Vagina (tissue), 2 donors: ENCODE measurements around the gene TTC8. TPM values are rescaled to one million over a fixed set of nuclear protein-coding genes. Genes with fewer than 3 reads are reported as not detected.
"Not testable (repeated sequence)": the region's sequence is repeated elsewhere in the genome, so short reads cannot be mapped to it uniquely, and the experiment has no call there.

Source experiments
- DNase-seq, 2 donors: peaks; one replicate each; pipeline ENCODE4 v3.0.0-alpha.2; 2017; ENCODE audit errors: extremely low spot score in 2 of 2
- H3K27ac ChIP-seq: fragments of 200-600 bp; sonication (generic); one replicate; pipeline ENCODE4 v1.5.1; 2019
- H3K27me3 ChIP-seq: fragments of 200-600 bp; sonication (generic); one replicate; pipeline ENCODE4 v1.5.1; 2019
- H3K36me3 ChIP-seq, 2 donors: fragments of 200-600 bp; sonication (generic); one replicate each; pipeline ENCODE4 v1.5.1; 2017 to 2019
- H3K4me1 ChIP-seq: fragments of 200-600 bp; sonication (generic); one replicate; pipeline ENCODE4 v1.5.1; 2019
- H3K4me3 ChIP-seq, 2 donors: fragments of 200-600 bp; sonication (generic); 1 replicate in 1 of 2; 2 replicates in 1 of 2; pipeline ENCODE4 v1.5.1; 2016 to 2019
- H3K9me3 ChIP-seq: fragments of 200-600 bp; sonication (generic); one replicate; pipeline ENCODE4 v1.5.1; 2019
- POLR2A ChIP-seq, 2 donors: fragments of 450-650 bp; IDR thresholded peaks; one replicate each; pipeline ENCODE4 v1.6.1; 2017; ENCODE audit warnings: antibody characterized with exemption in 2 of 2, mild to moderate bottlenecking in 2 of 2, moderate library complexity in 2 of 2
- POLR2AphosphoS5 ChIP-seq, 2 donors: sonication (generic); formaldehyde crosslinking; IDR thresholded peaks; one replicate each; pipeline ENCODE4 v1.9.0; 2017; ENCODE audit warnings: antibody characterized with exemption in 2 of 2, mild to moderate bottlenecking in 2 of 2, low read depth in 1 of 2; ENCODE audit not compliant: insufficient read depth in 1 of 2
- intact Hi-C: fragments of 100-400 bp; cut with DNase I; formaldehyde crosslinking; loops from one replicate; pipeline ENCODE4 v1.15.1; 2023
- total RNA-seq: library from RNA; depleted of rRNA; stranded (reverse); fragments of >200 nt; gene quantifications from one replicate; pipeline ENCODE4 v1.2.3, GENCODE V29; 2016
- TF ChIP-seq, protein P1 (sequence below), 3 experiments: fragments of 450-650 bp in 2 of 3; fragments of 200-600 bp in 1 of 3; sonication (generic) in 1 of 3; IDR thresholded peaks; one replicate each; pipeline ENCODE4 v1.5.1; 2017 to 2019; ENCODE audit warnings: antibody characterized with exemption in 3 of 3, mild to moderate bottlenecking in 2 of 3, moderate library complexity in 2 of 3

Gene TTC8
- 10.1 TPM for total RNA-seq

DNA sequence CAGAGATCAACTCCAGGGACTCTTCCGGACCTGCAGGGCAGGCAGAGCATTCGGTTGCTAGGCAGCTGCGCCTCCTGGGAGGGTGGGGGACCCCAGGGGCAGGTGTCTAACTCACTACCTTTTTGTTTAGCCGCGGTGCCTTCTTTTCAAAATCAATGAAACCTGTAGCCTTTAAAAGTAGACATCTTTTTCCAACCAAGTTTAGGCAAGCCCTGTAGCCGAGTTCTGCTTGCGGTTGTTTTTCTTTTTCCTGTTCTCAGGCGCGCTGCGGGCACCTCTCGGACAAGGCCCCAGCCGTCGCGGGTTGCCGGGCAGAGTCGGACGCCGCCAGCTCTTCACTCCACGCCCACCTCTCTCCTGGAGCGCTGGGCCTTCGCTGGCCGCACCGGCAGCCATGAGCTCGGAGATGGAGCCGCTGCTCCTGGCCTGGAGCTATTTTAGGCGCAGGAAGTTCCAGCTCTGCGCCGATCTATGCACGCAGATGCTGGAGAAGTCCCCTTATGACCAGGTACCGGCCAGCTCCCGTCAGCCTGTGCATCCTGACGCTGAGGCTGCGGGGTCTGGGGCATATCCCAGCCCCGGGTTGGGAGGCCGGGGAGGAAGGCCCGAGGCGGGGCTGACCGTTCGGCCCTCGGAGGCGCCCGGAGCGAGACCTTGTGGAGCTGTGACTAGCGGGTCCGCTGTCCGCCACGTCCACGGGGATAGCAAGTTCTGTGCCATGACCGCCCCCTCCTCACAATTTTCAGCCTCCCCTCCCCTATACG, at the start of gene TTC8:
Gene TTC8, plus strand, starts transcription at position 338 of the 764 bp plus-strand sequence. Its CDS starts 57 bp downstream, at position 395.
- intact Hi-C loops = no loop called here
- Histone ChIP-seq H3K27ac (peak within 1 kb of the TSS; percentile 76), H3K27me3 (no peaks in the 10 kb centered on the region), H3K4me3 (peak within 1 kb of the TSS; percentile 73 to 77), H3K4me1 (peaks cover 10% of the 10 kb centered on the region), H3K36me3 (no peaks in the 10 kb centered on the region), H3K9me3 (no peaks in the 10 kb centered on the region)
- DNase-seq = peak in 1 of 2 donors; percentile 89
- peak in 1 of 2 donors; percentile 16 for TF ChIP-seq POLR2A (IDR thresholded peaks at IDR 0.05)
- peak; percentile 82 for TF ChIP-seq POLR2AphosphoS5 (IDR thresholded peaks at IDR 0.05; ENCODE audit: insufficient read depth in 1 of 2, low read depth in 1 of 2)
- TF ChIP-seq, protein P1, sequence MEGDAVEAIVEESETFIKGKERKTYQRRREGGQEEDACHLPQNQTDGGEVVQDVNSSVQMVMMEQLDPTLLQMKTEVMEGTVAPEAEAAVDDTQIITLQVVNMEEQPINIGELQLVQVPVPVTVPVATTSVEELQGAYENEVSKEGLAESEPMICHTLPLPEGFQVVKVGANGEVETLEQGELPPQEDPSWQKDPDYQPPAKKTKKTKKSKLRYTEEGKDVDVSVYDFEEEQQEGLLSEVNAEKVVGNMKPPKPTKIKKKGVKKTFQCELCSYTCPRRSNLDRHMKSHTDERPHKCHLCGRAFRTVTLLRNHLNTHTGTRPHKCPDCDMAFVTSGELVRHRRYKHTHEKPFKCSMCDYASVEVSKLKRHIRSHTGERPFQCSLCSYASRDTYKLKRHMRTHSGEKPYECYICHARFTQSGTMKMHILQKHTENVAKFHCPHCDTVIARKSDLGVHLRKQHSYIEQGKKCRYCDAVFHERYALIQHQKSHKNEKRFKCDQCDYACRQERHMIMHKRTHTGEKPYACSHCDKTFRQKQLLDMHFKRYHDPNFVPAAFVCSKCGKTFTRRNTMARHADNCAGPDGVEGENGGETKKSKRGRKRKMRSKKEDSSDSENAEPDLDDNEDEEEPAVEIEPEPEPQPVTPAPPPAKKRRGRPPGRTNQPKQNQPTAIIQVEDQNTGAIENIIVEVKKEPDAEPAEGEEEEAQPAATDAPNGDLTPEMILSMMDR (IDR thresholded peaks at IDR 0.05) = no peak

DNA sequence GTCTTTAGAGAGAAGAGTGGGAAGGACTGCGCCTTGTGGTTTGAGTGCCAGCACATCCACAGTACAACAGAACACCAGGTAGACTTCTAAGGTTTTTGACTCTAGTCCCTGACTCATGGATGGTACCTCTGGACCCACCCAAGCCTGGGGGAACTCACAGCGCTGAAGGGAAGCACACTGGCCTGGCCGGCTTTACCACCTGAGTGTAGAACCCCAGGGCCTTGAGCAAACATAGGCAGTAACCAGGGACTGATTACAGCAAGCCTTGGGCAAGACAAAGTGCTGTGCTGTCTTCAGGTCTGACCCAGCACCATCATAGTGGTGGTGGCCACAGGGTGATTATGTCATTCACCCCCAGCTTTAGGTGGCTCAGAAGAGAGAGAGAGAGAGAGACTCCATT, 48.9 kb upstream of the TTC8 start:
- no peaks in the 10 kb centered on the region for H3K9me3 ChIP-seq
- DNase-seq = no peak
- no peaks in the 10 kb centered on the region for H3K27me3 ChIP-seq
- no peak overlapping the region for H3K4me3 ChIP-seq
- no peak for TF ChIP-seq POLR2AphosphoS5 (IDR thresholded peaks at IDR 0.05; ENCODE audit: insufficient read depth in 1 of 2, low read depth in 1 of 2)
- TF ChIP-seq, protein P1 (IDR thresholded peaks at IDR 0.05) = no peak
- H3K27ac ChIP-seq = no peak overlapping the region
- H3K4me1 ChIP-seq = no peaks in the 10 kb centered on the region
- no peaks in the 10 kb centered on the region for H3K36me3 ChIP-seq
- intact Hi-C loops = no loop called here

DNA sequence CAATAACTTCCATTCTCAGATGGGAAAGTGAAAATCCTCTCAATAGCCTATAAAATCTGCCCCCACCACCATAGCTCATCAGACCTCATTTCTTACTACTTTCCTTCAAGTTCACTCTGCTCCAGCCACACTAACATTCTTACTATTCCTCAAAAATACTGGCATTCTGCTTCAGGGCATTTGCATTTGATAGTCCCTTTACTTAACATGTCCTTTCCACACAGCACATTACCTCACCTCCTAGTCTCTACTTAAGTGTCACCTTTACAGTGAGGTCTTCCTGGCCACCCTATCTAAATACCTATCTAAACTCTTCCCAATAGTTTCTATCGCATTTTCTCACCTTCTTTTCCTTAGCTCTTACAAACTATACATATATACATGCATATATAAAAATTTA, 38.5 kb upstream of the TTC8 start:
- Histone ChIP-seq H3K27me3 (no peaks in the 10 kb centered on the region), H3K36me3 (no peaks in the 10 kb centered on the region), H3K9me3 (no peaks in the 10 kb centered on the region), H3K4me1 (no peaks in the 10 kb centered on the region), H3K27ac (no peak overlapping the region), H3K4me3 (no peak overlapping the region)
- TF ChIP-seq POLR2A (IDR thresholded peaks at IDR 0.05) (no peak), POLR2AphosphoS5 (IDR thresholded peaks at IDR 0.05; ENCODE audit: insufficient read depth in 1 of 2, low read depth in 1 of 2) (no peak)
- TF ChIP-seq, protein P1 (IDR thresholded peaks at IDR 0.05) = no peak
- intact Hi-C loops = no loop called here
- no peak for DNase-seq

DNA sequence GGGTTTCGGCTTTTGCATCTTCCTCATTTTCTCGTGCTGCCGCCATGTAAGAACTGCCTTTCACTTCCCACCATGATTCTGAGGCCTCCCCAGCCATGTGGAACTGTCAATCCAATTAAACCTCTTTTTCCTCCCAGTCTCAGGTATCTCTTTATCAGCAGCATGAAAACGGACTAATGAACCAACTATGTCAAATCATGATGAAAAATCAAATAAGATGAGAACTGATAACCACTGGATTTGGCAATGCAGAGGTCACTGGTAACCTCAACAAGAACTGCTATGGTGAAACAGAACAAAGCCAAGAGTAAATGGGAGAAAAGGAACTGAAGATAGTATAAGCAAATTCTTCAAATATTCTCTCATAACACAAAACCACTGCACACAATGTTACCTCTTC, 37.7 kb upstream of the TTC8 start:
- Histone ChIP-seq H3K9me3 (no peaks in the 10 kb centered on the region), H3K27ac (no peak overlapping the region), H3K36me3 (no peaks in the 10 kb centered on the region), H3K4me3 (no peak overlapping the region), H3K27me3 (no peaks in the 10 kb centered on the region), H3K4me1 (no peaks in the 10 kb centered on the region)
- TF ChIP-seq POLR2AphosphoS5 (IDR thresholded peaks at IDR 0.05; ENCODE audit: insufficient read depth in 1 of 2, low read depth in 1 of 2) (no peak), POLR2A (IDR thresholded peaks at IDR 0.05) (no peak)
- TF ChIP-seq, protein P1 (IDR thresholded peaks at IDR 0.05) = no peak
- intact Hi-C loops = no loop called here
- DNase-seq = no peak

DNA sequence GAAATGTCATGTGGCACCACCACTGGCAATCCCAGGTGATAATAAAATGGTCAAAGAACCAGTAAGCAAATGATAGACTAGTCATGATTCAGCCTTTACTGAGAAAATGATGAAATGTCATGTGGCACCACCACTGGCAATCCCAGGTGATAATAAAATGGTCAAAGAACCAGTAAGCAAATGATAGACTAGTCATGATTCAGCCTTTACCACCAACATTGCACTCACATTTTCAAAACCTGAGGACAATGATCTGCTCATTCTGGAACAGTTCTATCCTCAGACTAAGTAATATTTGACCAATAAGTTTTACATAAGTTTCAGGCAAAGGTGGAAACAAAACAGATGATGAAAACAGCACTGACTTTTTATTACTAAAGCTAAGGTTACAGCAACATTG, 34.9 kb upstream of the TTC8 start:
- H3K27ac ChIP-seq, H3K4me3 ChIP-seq, H3K9me3 ChIP-seq, H3K27me3 ChIP-seq, H3K4me1 ChIP-seq, intact Hi-C loops, H3K36me3 ChIP-seq, DNase-seq: not testable (repeated sequence)
